Suppressor macrophage treated with lipopolysaccharide for 4 hours (primary cell): ENCODE measurements around the gene PTPRT.

Source experiments
- DNase-seq: peaks from one replicate; pipeline ENCODE4 v3.0.0-alpha.2; 2020

Gene PTPRT

GRCh38 chr20:42093041-42093440 is 1096.7 kb downstream of the PTPRT start:
- DNase-seq, result no peak

- DNase-seq, result no peak
Observed at GRCh38 chr20:42085366-42085765, 1104.3 kb downstream of the PTPRT start.

- DNase-seq, result no peak
Observed at GRCh38 chr20:42083280-42083679, 1106.4 kb downstream of the PTPRT start.

- no peak for DNase-seq
Observed at GRCh38 chr20:42082611-42083010, 1107.1 kb downstream of the PTPRT start.

GRCh38 chr20:42080956-42081355 is 1108.8 kb downstream of the PTPRT start:
- no peak for DNase-seq

- no peak for DNase-seq
Observed at GRCh38 chr20:42074944-42075343, 1114.8 kb downstream of the PTPRT start.

GRCh38 chr20:42067596-42067995 is 1122.1 kb downstream of the PTPRT start:
- no peak for DNase-seq

GRCh38 chr20:42067174-42067573 is 1122.5 kb downstream of the PTPRT start:
- no peak for DNase-seq

GRCh38 chr20:42063141-42063540 is 1126.6 kb downstream of the PTPRT start:
- DNase-seq, result no peak

- DNase-seq, result no peak
Observed at GRCh38 chr20:42053350-42053749, 1136.4 kb downstream of the PTPRT start.

- no peak for DNase-seq
Observed at GRCh38 chr20:42051921-42052320, 1137.8 kb downstream of the PTPRT start.

- no peak for DNase-seq
Observed at GRCh38 chr20:42046371-42047085, 1143.2 kb downstream of the PTPRT start.

GRCh38 chr20:42043921-42044320 is 1145.8 kb downstream of the PTPRT start:
- DNase-seq, result no peak

- no peak for DNase-seq
Observed at GRCh38 chr20:42041000-42041565, 1148.6 kb downstream of the PTPRT start.

GRCh38 chr20:42027746-42028268 is 1161.9 kb downstream of the PTPRT start:
- no peak for DNase-seq

- DNase-seq, result no peak
Observed at GRCh38 chr20:42026599-42026998, 1163.1 kb downstream of the PTPRT start.

- no peak for DNase-seq
Observed at GRCh38 chr20:42024653-42025052, 1165.1 kb downstream of the PTPRT start.
